Measurements from ENCODE around the gene LRRC59.

- TF ChIP-seq CTCF (IDR thresholded peaks at IDR 0.05) (no peak), POLR2A (IDR thresholded peaks at IDR 0.05) (no peak)
Observed at GRCh38 chr17:50375858-50376538, 21.3 kb downstream of the LRRC59 start.
